Measurements from ENCODE around the gene TMEM238.

Gene TMEM238

DNA sequence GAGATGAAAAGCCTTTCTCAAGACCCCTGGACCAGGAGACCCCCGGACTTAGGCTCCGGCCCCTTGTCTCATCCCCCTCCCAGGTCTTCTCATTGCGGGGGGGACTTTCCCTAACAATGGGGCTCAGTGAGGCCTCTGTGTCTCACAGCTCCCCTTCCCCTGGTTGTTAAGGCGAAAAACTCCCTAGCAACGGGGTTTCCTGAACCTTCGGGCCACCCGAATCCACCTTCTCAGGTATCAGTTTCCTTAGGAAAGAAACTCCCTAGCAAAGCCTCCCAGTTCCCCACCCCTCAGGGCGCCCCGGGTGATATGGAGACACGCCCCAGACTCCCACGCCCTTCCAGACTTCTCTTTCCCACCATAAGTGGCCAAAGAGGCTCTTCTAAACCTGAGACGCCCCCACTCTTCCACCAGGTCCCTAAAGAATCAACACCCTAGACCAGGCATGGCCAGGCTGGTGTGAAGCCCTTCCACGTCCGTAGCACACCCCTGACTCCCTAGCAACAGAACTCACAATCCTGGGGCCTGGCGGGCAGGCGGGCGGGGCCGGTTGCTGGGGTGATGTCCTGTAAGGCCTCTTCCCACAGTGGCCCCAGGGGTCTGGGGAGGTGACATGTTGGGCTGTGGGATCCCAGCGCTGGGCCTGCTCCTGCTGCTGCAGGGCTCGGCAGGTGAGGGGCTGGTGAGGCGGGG lies 7.7 kb downstream of the TMEM238 start, which contains the start of gene TMEM190:
Gene TMEM190 (plus strand): TSS at position 586 of the 693 bp plus-strand sequence. CDS start 28 bp downstream, at position 614.
- no peak for DNase-seq

DNA sequence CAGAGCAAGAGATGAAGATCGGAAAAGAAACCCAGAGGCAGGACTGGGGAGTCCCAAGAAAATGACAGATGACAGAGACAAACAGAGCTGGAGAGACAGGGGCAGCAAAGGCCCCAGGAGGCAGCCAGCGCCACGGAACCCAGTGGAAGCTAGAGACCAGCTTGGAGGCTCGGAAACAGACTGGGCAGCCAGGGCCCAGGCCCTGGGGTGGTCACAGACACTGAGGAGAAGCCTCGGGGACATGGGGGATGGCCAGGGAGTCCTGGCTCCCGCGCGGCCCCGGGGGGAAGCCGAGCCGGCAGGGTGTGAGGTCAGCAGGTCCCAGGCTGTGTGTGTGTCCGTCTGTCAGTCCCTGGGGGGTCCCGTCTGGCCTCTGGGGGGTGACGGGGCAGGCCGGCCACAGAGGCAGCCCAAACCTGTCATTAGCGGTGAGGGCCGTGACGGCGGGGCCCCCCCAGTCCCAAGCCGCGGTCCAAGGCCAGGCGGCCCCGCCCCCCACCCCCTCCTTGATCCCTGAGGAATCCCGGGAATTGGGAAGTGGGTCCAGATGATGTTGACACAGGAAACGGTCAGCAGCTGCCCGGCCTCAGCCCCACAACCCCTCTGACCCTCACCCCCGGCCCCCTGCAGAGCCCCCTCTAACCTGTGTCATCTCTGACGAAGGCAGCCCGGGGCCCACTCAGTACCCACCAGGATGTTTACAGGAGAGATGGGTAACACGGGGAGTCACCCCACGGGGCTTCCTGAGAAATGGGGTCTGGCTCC lies 9.9 kb downstream of the TMEM238 start:
- no peak for DNase-seq

DNA sequence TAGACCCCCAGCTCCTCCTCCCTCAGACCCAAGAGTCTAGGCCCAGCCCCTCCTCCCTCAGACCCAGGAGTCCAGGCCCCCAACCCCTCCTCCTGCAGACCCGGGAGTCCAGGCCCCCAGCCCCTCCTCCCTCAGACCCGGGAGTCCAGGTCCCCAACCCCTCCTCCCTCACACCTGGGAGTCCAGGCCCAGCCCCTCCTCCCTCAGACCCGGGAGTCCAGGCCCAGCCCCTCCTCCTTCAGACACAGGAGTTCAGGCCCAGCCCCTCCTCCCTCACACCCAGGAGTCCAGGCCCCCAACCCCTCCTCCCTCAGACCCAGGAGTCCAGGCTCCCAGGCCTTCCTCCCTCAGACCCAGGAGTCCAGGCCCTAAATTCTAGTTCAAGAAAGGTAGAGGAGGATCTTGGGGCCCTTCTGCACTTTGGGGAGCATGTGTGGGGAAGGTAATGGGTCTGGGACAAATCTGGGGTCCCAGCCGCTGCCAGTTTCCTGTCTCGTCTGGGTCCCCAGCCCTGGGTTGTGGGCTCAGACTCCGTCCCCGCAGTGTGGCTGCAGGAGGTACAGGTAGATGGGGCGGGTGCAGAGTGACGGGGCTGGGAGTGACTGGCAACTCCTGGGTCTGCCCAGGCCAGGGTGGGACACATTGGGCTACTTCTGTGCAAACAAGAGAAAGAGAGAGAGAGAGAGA lies 10.6 kb downstream of the TMEM238 start:
- DNase-seq: no peak

DNA sequence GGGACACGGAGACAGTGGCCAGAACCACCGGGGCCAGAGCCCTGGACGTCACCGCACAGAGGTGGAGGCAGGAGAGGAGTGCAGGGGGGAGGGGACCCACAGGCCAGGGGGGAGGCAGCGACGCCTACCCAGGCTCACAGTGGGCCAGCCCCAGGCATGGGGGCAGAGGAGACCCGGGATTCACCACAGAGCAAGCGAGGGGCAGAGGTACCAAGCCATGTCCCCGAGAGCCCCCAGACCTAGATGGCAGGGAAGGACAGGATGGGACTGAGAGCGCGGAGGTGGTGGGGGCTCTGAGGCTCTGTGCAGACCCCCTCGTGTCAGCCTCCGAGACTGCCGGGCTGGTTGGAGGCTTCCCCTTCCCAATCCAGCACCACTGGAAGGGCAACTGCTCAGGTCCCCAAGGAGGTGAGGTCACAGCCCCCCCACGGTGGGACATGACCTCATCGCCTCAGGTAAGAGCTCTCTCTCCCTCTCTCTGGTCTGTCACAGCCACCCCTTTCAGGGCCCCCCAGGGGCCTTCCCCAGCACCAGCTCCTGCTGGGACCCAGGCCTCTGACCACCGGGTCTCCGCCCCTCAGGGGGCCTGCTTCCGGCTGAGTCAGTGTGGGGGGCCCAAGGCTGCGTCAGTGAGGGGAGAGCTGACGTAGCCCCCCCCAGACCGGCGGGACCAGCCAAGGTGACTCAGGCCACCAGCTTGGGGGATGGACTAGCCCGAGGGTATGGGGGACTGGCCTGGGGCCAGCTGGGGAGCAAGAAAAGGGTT lies 11.6 kb downstream of the TMEM238 start:
- DNase-seq: no peak

DNA sequence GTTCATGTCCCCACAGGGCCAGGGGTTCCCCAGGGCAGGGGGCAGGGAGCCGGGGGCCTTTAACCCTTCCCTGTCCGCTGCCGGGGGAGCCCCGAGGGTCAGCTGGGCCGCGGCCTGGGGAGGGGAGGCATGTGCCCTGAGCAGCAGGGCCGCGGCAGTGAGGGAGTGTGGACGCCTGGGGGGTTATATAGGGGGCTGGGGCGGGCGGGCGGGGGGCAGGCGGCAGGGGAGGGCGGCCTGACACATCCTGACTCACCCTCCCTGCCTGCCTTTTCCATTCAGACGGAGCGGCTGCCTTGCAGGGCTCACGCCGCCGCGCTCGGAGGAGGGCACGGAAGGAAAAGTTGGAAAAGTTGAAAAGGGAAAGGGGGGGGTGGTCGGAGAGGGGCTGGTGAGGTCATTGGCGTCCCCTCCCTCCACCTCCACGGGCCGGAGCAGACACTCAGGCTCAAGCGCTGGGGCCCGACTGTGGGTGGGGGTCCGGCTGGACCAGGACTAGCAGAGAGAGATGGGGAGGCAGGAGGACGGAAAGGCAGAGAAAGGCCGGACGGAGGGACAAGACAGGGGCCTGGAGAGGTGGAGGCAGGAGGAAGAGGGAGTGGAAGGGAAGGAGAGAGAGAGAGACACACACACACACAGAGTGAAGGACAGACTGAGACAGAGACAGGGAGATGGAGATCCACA lies 13.6 kb downstream of the TMEM238 start, which contains the start of gene IL11:
Gene IL11 (minus strand): TSS at position 159 of the 684 bp plus-strand sequence. CDS start 153 bp downstream, at position 6.
- no peak for DNase-seq

DNA sequence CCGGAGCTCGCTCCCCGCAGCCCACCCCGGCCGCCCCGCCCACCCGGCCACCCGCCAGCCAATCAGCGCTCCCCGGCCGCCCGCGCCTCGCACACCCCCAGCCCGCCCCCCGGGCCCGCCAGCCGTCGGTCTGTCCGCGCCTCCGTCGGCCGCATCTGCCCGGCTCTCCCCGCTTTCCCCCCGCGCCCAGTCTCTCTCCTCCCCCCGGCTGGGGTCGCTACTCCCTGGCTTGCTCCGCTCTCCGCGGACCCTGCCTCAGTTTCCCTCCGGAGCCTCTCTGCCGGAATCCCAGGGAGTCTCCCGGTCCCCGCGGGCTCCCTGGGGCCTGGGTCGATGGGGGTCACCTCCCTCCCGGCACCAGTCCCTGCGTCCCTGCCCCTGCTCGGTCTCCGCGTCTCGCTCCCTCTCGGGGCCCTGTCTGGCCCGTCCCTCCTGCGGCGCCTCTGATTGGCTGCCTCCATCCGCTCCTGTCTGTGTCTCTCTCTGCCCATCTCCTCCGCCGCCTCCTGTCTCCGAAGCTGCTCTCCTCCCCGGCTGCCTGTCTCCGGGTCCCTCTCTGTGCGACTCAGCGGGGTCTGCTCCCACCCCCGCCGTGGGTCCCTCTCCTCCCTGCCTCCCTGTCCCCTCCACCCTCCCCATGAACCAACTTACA lies 14.3 kb downstream of the TMEM238 start:
- peak; percentile 23 for DNase-seq

DNA sequence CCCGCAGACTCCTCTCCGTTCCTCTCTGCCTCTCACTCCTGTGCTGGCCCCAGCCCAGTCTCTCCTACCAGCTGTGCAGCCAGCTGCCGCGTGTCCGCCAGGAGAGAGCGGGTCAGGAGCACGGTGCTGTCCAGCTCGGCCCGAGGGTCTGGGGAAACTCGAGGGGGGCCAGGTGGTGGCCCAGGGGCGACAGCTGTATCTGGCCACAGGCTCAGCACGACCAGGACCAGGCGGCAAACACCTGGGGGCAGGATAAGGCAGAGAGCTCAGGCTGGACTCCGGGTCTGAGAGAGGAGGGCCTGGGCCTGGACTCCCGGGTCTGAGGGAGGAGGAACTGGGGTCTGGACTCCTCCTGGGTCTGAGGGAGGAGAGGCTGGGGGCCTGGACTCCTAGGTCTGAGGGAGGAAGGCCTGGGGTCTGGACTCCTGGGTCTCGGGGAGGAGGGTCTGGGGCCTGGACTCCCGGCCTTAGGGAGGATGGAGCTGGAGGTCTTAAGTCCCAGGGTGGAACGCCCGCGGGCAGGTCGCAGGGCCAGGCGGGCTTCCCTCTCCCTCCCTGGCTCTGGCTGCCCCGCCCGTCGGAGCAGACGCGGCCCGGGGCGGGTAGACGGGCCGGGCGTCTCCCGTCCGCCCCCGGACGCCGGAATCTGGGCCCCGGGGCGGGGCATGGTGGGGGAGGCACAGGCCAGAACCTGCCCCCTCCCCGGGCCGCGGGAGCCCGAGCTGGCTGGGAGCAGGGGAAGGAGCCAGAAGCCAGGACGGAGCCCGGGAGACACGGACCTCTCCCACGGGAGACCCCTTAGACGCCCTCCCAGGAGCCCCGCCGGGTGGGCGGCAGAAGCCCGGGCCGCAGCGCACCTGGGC lies 15.2 kb downstream of the TMEM238 start:
- no peak for DNase-seq

DNA sequence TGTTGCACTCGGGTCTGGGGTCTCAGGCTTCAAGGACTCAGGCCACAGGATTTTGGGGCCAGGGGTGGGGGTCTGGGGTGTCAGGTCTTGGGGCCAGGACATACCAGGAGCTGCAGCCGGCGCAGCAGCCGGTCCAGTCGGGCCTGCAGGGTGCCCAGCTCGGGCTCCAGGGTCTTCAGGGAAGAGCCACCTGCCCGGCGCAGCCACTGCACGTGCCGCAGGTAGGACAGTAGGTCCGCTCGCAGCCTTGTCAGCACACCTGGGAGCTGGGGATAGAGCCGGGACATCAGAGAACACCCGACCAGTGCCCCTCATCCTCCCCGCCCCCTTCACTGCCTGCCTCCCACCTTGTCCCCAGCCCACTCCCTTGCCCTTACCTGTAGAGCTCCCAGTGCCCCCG lies 16.0 kb downstream of the TMEM238 start:
- no peak for DNase-seq

DNA sequence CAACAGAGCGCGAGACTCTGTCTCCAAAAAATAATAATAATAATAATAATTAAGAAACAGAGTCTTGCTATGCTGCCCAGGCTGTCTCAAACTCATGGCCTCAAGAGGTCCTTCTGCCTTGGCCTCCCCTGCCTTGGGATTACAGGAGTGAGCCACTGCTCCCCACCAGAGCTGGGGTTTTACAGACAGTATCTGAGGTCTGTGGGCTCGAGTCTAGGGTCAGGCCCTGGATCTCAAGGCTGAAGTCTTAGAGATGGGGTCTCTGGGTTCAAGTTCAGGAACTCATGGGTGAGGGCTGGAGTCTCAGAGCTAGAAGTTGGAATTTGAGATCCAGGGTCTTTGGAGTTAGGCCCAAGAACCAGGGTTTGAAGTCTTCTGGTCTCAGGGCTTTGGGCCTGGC lies 17.3 kb downstream of the TMEM238 start:
- DNase-seq: no peak

DNA sequence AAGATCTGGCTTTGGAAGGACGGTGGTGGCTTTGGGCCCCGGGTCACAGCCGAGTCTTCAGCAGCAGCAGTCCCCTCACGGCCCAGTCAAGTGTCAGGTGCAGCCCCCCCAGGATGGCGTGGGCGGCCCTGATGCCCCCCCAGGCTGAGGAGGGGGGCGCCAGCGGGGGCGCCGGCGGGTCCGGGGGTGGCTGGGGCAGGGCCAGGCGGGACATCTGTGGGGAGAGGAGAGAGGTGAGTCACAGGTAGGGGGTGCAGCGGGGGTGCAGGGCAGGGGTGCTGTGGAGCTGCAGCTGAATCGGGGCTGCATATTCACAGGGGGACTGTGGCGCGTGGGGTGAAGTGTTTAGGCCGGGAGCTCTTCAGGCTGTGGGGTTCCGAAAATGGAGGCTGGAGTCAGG lies 18.1 kb downstream of the TMEM238 start:
- no peak for DNase-seq

DNA sequence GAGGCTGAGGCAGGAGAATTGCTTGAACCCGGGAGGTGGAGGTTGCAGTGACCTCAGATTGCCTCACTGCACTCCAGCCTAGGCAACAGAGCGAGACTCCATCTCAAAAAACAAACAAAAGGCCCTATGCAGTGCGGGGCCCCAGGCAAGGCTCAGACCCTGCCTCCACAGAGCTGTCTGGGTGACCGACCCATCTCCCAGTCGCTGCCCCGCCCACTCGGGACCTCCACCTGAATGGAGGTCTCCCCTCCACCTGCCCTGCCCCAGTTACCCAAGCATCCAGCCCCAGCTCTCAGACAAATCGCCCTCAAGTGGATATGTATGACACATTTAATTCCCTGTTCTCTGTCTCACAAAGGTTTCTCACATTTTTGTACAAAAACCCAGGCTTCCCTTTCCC lies 18.8 kb downstream of the TMEM238 start:
- DNase-seq: no peak

DNA sequence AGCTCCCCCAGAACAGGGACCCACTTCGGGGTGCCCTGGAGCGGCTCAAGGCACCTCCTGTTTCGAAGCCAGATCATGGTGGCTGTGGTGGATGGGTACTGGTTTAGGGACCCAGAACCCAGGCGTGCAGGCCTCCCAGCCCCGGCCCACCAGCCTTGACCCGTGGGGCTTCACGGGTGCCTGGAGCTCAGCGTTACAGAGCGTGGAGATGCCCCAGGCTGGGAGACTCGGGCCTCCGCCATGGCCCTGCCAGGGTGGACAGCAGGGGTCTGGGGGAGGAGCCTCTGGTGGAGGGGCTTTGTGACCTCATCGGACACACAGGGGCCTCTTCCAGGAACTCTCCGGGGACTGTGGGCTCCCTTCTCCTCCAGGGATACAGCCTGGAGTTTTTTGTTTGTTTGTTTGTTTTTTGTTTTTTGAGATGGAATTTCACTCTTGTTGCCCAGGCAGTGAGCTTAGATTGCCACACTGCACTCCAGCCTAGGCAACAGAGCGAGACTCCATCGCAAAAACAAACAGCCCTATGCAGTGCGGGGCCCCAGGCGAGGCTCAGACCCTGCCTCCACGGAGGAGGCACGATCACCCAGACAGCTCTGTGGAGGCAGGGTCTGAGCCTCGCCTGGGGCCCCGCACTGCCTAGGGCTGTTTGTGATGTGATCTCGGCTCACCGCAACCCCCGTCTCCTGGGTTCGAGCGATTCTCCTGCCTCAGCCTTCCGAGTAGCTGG lies 20.9 kb downstream of the TMEM238 start, which contains the start of gene GARIN5B:
Gene GARIN5B (minus strand): TSS at position 271 of the 727 bp plus-strand sequence. CDS start 194 bp downstream, at position 77.
- DNase-seq: no peak

DNA sequence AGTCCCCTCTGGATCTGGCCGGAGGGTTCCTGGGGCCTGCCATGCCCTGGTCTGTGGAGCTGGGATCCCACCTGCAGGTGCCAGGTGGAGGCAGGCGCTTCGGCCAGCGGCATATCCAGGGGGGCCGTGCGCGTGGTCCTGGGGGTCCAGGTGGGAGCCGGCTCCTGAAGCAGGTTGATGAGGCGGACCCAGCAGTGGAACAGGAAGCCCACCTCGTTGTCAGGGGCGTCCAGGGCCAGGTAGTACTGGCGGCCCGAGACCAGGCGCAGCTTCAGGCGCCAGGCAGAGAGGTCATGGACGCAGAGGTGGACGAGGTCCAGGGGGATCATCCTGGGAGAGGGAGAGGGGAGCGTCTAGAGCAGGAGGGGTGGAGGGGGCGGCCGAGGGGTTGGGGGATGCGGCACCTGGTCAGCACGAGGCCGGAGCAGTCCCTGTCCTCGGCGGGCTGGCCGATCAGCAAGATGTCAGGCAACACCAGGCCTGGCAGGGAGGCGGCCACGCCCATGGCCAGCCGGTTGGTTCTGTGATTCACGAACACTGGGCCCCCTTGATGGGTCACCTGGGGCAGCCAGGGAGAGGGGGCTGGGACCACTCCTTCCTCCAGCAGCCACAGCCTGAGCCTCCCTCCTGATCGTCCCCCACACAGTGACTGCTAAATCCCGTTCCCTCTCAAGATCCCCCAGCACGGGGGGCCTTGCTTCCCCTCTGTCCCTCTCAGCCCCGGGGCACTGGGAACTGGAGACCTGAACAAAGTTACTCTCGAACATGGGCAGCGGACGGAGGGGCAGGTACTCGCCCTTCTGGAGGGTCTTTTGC lies 21.7 kb downstream of the TMEM238 start:
- no peak for DNase-seq

DNA sequence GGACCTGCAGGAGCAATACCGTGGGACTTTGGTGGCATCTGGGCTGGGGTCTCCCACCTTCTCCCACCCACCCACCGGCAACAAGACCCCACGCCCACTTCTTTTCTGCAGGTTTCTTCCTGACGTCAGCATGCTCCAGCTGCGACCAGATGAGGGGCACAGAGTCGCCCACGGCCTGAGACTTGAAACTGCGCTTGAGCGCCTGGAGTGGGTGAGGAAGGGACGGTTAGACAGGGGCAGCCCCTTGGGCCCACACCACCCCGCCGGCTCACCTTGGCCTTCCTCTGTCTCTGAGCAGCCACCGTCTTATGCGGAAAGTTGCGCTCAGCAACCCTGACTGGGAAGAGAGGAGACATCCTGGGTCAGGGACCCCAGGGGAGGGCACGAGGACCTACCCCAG lies 23.2 kb downstream of the TMEM238 start:
- DNase-seq: no peak

DNA sequence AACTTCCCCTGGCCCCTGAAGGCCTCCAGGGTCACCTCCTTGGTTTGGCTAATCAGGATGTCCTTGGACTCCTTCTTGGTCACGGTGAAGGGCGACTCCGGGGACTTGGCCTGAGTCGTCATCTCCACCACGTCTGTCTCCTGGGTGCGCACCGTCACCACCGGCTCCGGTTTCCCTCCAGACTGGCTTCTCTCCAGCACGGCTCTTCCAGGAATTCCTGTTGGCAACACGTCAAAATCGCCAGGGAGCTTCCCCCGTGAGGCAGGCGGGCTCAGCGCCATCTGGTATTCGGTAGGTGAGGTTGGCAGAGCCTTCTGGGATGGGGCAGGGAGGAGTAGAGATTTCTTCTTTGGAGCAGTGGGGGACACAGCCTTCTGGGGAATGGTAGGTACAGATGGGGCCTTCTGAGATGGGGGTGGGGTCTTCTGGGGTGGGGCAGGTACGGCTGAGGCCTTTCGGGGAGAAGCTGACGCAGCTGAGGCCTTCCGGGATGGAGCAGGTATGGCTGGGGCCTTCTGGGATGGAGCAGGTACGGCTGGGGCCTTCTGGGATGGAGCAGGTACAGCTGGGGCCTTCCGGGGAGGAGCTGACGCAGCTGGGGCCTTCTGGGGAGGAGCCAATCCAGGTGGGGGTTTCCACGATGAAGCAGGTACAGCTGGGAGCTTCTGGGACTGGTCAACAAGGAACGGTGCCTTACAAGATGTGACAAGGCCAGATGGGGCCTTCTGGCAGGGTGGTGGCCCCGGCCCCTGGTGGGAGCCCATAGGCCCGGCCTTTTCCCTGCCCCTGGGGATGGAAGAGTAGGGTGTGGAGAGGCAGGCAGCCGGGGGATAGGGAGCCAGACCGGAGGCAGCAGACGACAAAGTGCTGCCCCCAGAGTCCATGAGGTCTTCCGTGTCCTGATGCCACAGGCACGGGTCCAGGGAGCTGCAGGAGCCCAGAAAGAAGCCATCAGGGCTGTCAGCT lies 24.9 kb downstream of the TMEM238 start:
- peak; percentile 73 for DNase-seq

DNA sequence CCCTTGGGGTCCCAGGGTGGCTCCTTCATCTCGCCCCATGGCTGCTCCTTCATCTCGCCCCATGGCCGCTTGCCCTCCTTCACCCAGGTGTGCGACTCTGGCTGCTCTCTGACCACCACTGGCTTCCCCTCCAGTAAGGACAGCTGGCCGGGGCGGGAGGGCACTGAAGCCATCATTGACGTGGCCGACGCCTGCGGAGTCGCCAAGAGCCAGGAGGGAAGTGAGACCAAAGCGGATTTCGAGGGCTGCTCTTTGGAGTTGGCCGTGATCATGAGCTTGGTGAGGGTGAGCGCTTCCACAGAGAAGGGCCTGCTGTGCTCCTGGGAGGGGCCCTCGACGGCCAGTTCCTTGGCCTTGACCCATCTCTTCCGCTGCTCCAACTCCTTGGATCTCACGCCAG lies 25.6 kb downstream of the TMEM238 start:
- no peak for DNase-seq

DNA sequence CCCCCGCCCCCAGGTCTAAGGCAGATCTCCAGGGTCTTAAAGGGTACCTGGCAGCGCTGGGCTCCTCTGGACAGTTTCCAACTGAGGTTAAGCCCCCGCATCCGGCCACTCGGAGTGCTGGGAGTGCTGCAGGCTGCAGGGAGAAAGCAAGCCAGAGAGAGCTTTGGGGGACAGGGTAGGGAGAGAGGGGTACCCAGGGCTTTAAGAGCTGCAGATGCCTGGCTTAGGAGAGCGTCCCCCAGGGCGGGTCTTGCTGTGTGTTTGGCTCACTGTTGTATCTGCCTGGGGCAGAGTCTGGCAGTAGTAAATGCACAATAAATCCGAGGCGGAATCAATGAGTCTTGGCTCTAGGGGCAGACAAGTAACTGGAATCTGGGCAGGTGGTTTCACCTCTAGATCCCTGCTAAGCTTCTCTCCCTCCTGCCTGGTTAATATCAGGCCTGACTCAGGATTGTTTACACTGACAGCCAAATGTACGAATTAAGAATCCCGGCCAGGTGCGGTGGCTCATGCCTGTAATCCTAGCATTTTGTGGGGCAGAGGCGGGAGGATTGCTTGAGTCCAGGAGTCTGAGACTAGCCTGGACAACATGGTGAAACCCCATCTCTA lies 28.8 kb downstream of the TMEM238 start:
- no peak for DNase-seq

Data from NCI-H1694 treated with DMSO at 0.1 percent for 48 hours (cell line).